Anterior cingulate cortex (tissue), 58 donors: ENCODE results near the gene DGKQ.

Source experiments
- DNase-seq, 58 donors: peaks; one replicate each; lab custom pipeline; 2025; lab: John Stamatoyannopoulos, UW

Gene DGKQ

GRCh38 chr4:965048-965765 is 8.2 kb downstream of the DGKQ start:
- DNase-seq, result no peak

GRCh38 chr4:964346-965025 is 8.9 kb downstream of the DGKQ start:
- DNase-seq, result no peak

- no peak for DNase-seq
Observed at GRCh38 chr4:963276-964225, 9.8 kb downstream of the DGKQ start.

- DNase-seq, result no peak
Observed at GRCh38 chr4:962231-963208, 10.8 kb downstream of the DGKQ start.

- no peak for DNase-seq
Observed at GRCh38 chr4:961351-962230, 11.8 kb downstream of the DGKQ start.

- no peak for DNase-seq
Observed at GRCh38 chr4:960636-961350, 12.6 kb downstream of the DGKQ start.

GRCh38 chr4:960140-960635 is 13.2 kb downstream of the DGKQ start:
- no peak for DNase-seq

GRCh38 chr4:959338-960139 is 13.8 kb downstream of the DGKQ start:
- peak in 1 of 58 donors; percentile 28 for DNase-seq

- DNase-seq, result no peak
Observed at GRCh38 chr4:958696-959337, 14.6 kb downstream of the DGKQ start.

GRCh38 chr4:958314-958665 is 15.1 kb downstream of the DGKQ start:
- no peak for DNase-seq

GRCh38 chr4:957581-958313 is 15.6 kb downstream of the DGKQ start:
- peak in 3 of 58 donors; percentile 18 to 26 (median 24) for DNase-seq

GRCh38 chr4:957231-957580 is 16.2 kb downstream of the DGKQ start:
- DNase-seq, result no peak

GRCh38 chr4:956531-957230 is 16.7 kb downstream of the DGKQ start:
- no peak for DNase-seq

- no peak for DNase-seq
Observed at GRCh38 chr4:955931-956381, 17.4 kb downstream of the DGKQ start.

GRCh38 chr4:955161-955921 is 18.0 kb downstream of the DGKQ start:
- DNase-seq, result no peak
